Activated naive CD4-positive, alpha-beta T cell treated with anti-CD3 and anti-CD28 coated beads for 36 hours (primary cell): ENCODE measurements around the gene CYP27A1. TPM values are rescaled to one million over a fixed set of nuclear protein-coding genes. Genes with fewer than 3 reads are reported as not detected.

Experiments
- CTCF ChIA-PET: fragments of 350-600 bp; sonication (Branson Sonifier 250); formaldehyde crosslinking; loops from one replicate; lab custom pipeline; 2021; ENCODE audit warnings: antibody characterized with exemption; lab: Charles Lee
- DNase-seq: peaks from one replicate; pipeline ENCODE4 v3.0.0-alpha.2; 2020
- H3K27ac Mint-ChIP-seq: one replicate; pipeline ENCODE4 v1.8.0; 2021; ENCODE audit warnings: mild to moderate bottlenecking, mixed read lengths
- H3K27me3 Mint-ChIP-seq: one replicate; pipeline ENCODE4 v1.8.0; 2021; ENCODE audit warnings: low read depth, mixed read lengths
- H3K36me3 Mint-ChIP-seq: one replicate; pipeline ENCODE4 v1.8.0; 2021; ENCODE audit warnings: low read depth, mixed read lengths
- H3K4me1 Mint-ChIP-seq: one replicate; pipeline ENCODE4 v1.8.0; 2021; ENCODE audit warnings: low read depth, mixed read lengths
- H3K4me3 Mint-ChIP-seq: one replicate; pipeline ENCODE4 v1.8.0; 2021; ENCODE audit warnings: mild to moderate bottlenecking, moderate library complexity, mixed read lengths
- H3K9me3 Mint-ChIP-seq: one replicate; pipeline ENCODE4 v1.8.0; 2021; ENCODE audit warnings: mixed read lengths
- intact Hi-C: fragments of 100-400 bp; cut with micrococcal nuclease; formaldehyde crosslinking; loops from one replicate; pipeline ENCODE4 v1.15.1; 2023
- total RNA-seq, 2 experiments: library from RNA; stranded (reverse); gene quantifications; one replicate each; pipeline ENCODE4 v1.2.3, GENCODE V29; 2021

Gene CYP27A1
- total RNA-seq, 2 experiments from 2014 or later = not detected

- CTCF ChIA-PET = interaction anchor here (1.0 kb wide), 1 partner anchor 19 kb away, joined by 3 read pairs; no protein-coding TSS in a partner anchor
- H3K27ac Mint-ChIP-seq = no peak overlapping the region
- no peak for DNase-seq
- H3K36me3 Mint-ChIP-seq = peaks cover 14% of the 10 kb centered on the region
- intact Hi-C loops = no loop called here
- H3K4me1 Mint-ChIP-seq = peaks cover 3% of the 10 kb centered on the region
- peaks cover 12% of the 10 kb centered on the region for H3K9me3 Mint-ChIP-seq
- H3K27me3 Mint-ChIP-seq = peaks cover 20% of the 10 kb centered on the region
- H3K4me3 Mint-ChIP-seq = no peak overlapping the region
Observed at GRCh38 chr2:218777276-218777990, 4.5 kb upstream of the CYP27A1 start.

- H3K9me3 Mint-ChIP-seq = peaks cover 12% of the 10 kb centered on the region
- CTCF ChIA-PET = interaction anchor here (0.5 kb wide), 1 partner anchor 1257 kb away, joined by 3 read pairs; no protein-coding TSS in a partner anchor
Observed at GRCh38 chr2:218780046-218780445, 1.9 kb upstream of the CYP27A1 start.

GRCh38 chr2:218780851-218781690, 876 bp upstream of the CYP27A1 start:
- DNase-seq = no peak
- peaks cover 10% of the 10 kb centered on the region for H3K36me3 Mint-ChIP-seq
- CTCF ChIA-PET = interaction anchor here (0.6 kb wide), 1 partner anchor 896 kb away, joined by 3 read pairs; no protein-coding TSS in a partner anchor
- peaks cover 3% of the 10 kb centered on the region for H3K4me1 Mint-ChIP-seq
- H3K4me3 Mint-ChIP-seq = no peak overlapping the region
- peaks cover 11% of the 10 kb centered on the region for H3K9me3 Mint-ChIP-seq
- peaks cover 40% of the 10 kb centered on the region for H3K27me3 Mint-ChIP-seq
- no peak overlapping the region for H3K27ac Mint-ChIP-seq
- intact Hi-C loops = no loop called here

More at GRCh38 chr2:218780046-218780445, 1.9 kb upstream of the CYP27A1 start:
- H3K27ac Mint-ChIP-seq = no peak overlapping the region
- intact Hi-C loops = no loop called here
- peaks cover 3% of the 10 kb centered on the region for H3K4me1 Mint-ChIP-seq
- peaks cover 36% of the 10 kb centered on the region for H3K27me3 Mint-ChIP-seq
- peaks cover 11% of the 10 kb centered on the region for H3K36me3 Mint-ChIP-seq
- DNase-seq = no peak
- H3K4me3 Mint-ChIP-seq = no peak overlapping the region

- Mint-ChIP-seq H3K9me3 (peaks cover 4% of the 10 kb centered on the region), H3K27ac (no peak overlapping the region), H3K4me1 (peaks cover 3% of the 10 kb centered on the region), H3K27me3 (peaks cover 40% of the 10 kb centered on the region), H3K36me3 (peaks cover 3% of the 10 kb centered on the region), H3K4me3 (no peak overlapping the region)
- intact Hi-C loops = no loop called here
- no peak for DNase-seq
- CTCF ChIA-PET = interaction anchor here (0.7 to 1.0 kb wide), 3 partner anchors 10 to 68 kb away, joined by 3 to 5 read pairs (median 3); no protein-coding TSS in a partner anchor
Observed at GRCh38 chr2:218782528-218782844, 539 bp downstream of the CYP27A1 start.

- H3K36me3 Mint-ChIP-seq = no peaks in the 10 kb centered on the region
- CTCF ChIA-PET = no interaction called here
- intact Hi-C loops = no loop called here
- peaks cover 3% of the 10 kb centered on the region for H3K4me1 Mint-ChIP-seq
- H3K27ac Mint-ChIP-seq = no peak overlapping the region
- H3K9me3 Mint-ChIP-seq = no peaks in the 10 kb centered on the region
- H3K27me3 Mint-ChIP-seq = peaks cover 40% of the 10 kb centered on the region
- H3K4me3 Mint-ChIP-seq = no peak overlapping the region
- DNase-seq = no peak
Observed at GRCh38 chr2:218783688-218784087, 1.7 kb downstream of the CYP27A1 start.

- no peak for DNase-seq
- no peak overlapping the region for H3K27ac Mint-ChIP-seq
- CTCF ChIA-PET = interaction anchor here (0.6 to 1.4 kb wide), 2 partner anchors 12 to 62 kb away, joined by 4 read pairs; no protein-coding TSS in a partner anchor
- no peaks in the 10 kb centered on the region for H3K9me3 Mint-ChIP-seq
- H3K4me1 Mint-ChIP-seq = peaks cover 3% of the 10 kb centered on the region
- no peak overlapping the region for H3K4me3 Mint-ChIP-seq
- H3K27me3 Mint-ChIP-seq = peaks cover 33% of the 10 kb centered on the region
- intact Hi-C loops = no loop called here
- H3K36me3 Mint-ChIP-seq = no peaks in the 10 kb centered on the region
Observed at GRCh38 chr2:218785103-218785502, 3.2 kb downstream of the CYP27A1 start.

- no peak for DNase-seq
- intact Hi-C loops = no loop called here
- peaks cover 29% of the 10 kb centered on the region for H3K27me3 Mint-ChIP-seq
- no peak overlapping the region for H3K4me3 Mint-ChIP-seq
- H3K4me1 Mint-ChIP-seq = peaks cover 3% of the 10 kb centered on the region
- no peaks in the 10 kb centered on the region for H3K36me3 Mint-ChIP-seq
- CTCF ChIA-PET = interaction anchor here (0.6 to 1.4 kb wide), 3 partner anchors 61 to 351 kb away, joined by 3 to 4 read pairs (median 4); no protein-coding TSS in a partner anchor
- no peaks in the 10 kb centered on the region for H3K9me3 Mint-ChIP-seq
- no peak overlapping the region for H3K27ac Mint-ChIP-seq
Observed at GRCh38 chr2:218786133-218786532, 4.2 kb downstream of the CYP27A1 start.

GRCh38 chr2:218788529-218789255, 6.7 kb downstream of the CYP27A1 start:
- CTCF ChIA-PET = interaction anchor here (1.2 to 1.4 kb wide), 2 partner anchors 13 to 87 kb away, joined by 3 read pairs; no protein-coding TSS in a partner anchor
- Mint-ChIP-seq H3K4me1 (no peaks in the 10 kb centered on the region), H3K27me3 (peaks cover 15% of the 10 kb centered on the region), H3K36me3 (no peaks in the 10 kb centered on the region), H3K9me3 (no peaks in the 10 kb centered on the region), H3K4me3 (no peak overlapping the region), H3K27ac (no peak overlapping the region)
- no peak for DNase-seq
- intact Hi-C loops = no loop called here

- Mint-ChIP-seq H3K27ac (no peak overlapping the region), H3K9me3 (no peaks in the 10 kb centered on the region), H3K27me3 (peaks cover 11% of the 10 kb centered on the region), H3K36me3 (no peaks in the 10 kb centered on the region), H3K4me3 (no peak overlapping the region), H3K4me1 (no peaks in the 10 kb centered on the region)
- DNase-seq = no peak
- CTCF ChIA-PET = interaction anchor here (0.7 kb wide), 1 partner anchor 50 kb away, joined by 3 read pairs; no protein-coding TSS in a partner anchor
- intact Hi-C loops = no loop called here
Observed at GRCh38 chr2:218792433-218792832, 10.5 kb downstream of the CYP27A1 start.

GRCh38 chr2:218796691-218797090, 14.7 kb downstream of the CYP27A1 start:
- Mint-ChIP-seq H3K27me3 (peaks cover 22% of the 10 kb centered on the region), H3K9me3 (no peaks in the 10 kb centered on the region)
- intact Hi-C loops = no loop called here

GRCh38 chr2:218798767-218799504, 17.0 kb downstream of the CYP27A1 start:
- intact Hi-C loops = no loop called here
- no peaks in the 10 kb centered on the region for H3K4me1 Mint-ChIP-seq
- H3K4me3 Mint-ChIP-seq = no peak overlapping the region
- H3K36me3 Mint-ChIP-seq = no peaks in the 10 kb centered on the region
- CTCF ChIA-PET = no interaction called here
- H3K9me3 Mint-ChIP-seq = no peaks in the 10 kb centered on the region
- no peak for DNase-seq
- no peak overlapping the region for H3K27ac Mint-ChIP-seq
- H3K27me3 Mint-ChIP-seq = peaks cover 18% of the 10 kb centered on the region

More at GRCh38 chr2:218796691-218797090, 14.7 kb downstream of the CYP27A1 start:
- H3K4me3 Mint-ChIP-seq = no peak overlapping the region
- no peaks in the 10 kb centered on the region for H3K4me1 Mint-ChIP-seq
- no peaks in the 10 kb centered on the region for H3K36me3 Mint-ChIP-seq
- DNase-seq = no peak
- no peak overlapping the region for H3K27ac Mint-ChIP-seq
- CTCF ChIA-PET = interaction anchor here (1.9 kb wide), 1 partner anchor 47 kb away, joined by 3 read pairs; no protein-coding TSS in a partner anchor
